OCI-LY3 (cell line): ENCODE measurements around the gene LAIR1.

Source experiments
- H2AFZ ChIP-seq: fragments of 200-600, 300-600 bp; shearing (Covaris generic); 2 replicates; pipeline ENCODE4 v1.6.0; 2014; ENCODE audit warnings: antibody characterized with exemption, low read depth, low read length
- H3K27ac ChIP-seq: fragments of 200-600, 300-600 bp; sonication (generic); 2 replicates; pipeline ENCODE4 v1.5.1; 2014; ENCODE audit warnings: mild to moderate bottlenecking, low read length, moderate library complexity, mixed read lengths
- H3K27me3 ChIP-seq: fragments of 200-600, 300-600 bp; sonication (generic); 2 replicates; pipeline ENCODE4 v1.6.1; 2014; ENCODE audit warnings: low read depth, low read length, mixed read lengths
- H3K36me3 ChIP-seq: fragments of 200-600, 300-600 bp; sonication (generic); replicated peaks from 2 replicates; pipeline ENCODE3; 2014; ENCODE audit warnings: low read depth, low read length, mixed read lengths
- H3K4me1 ChIP-seq: fragments of 300-600, 200-600 bp; sonication (generic); 2 replicates; pipeline ENCODE4 v1.6.1; 2014; ENCODE audit warnings: low read length, mixed read lengths
- H3K4me2 ChIP-seq: fragments of 200-600, 300-600 bp; sonication (generic); 2 replicates; pipeline ENCODE4 v1.6.1; 2014; ENCODE audit warnings: low read length, mixed read lengths
- H3K4me3 ChIP-seq: fragments of 300-600, 200-600 bp; sonication (generic); 2 replicates; pipeline ENCODE4 v1.5.1; 2014; ENCODE audit warnings: antibody characterized with exemption, mild to moderate bottlenecking, low read length, moderate library complexity
- H3K79me2 ChIP-seq: fragments of 300-600, 200-600 bp; shearing (Covaris generic); 2 replicates; pipeline ENCODE4 v1.6.1; 2014; ENCODE audit warnings: mild to moderate bottlenecking, low read length, mixed read lengths
- H3K9ac ChIP-seq: fragments of 300-600, 200-600 bp; shearing (Covaris generic); 2 replicates; pipeline ENCODE4 v1.6.0; 2014; ENCODE audit warnings: mild to moderate bottlenecking, low read length, moderate library complexity
- H3K9me3 ChIP-seq: fragments of 200-600, 300-600 bp; shearing (Covaris generic); 2 replicates; pipeline ENCODE4 v1.6.1; 2014; ENCODE audit warnings: low read length, mixed read lengths; ENCODE audit not compliant: insufficient read depth
- H4K20me1 ChIP-seq: fragments of 200-600, 300-600 bp; sonication (generic); 2 replicates; pipeline ENCODE4 v1.6.1; 2016; ENCODE audit warnings: low read length, mixed read lengths; ENCODE audit not compliant: insufficient read depth
- CTCF ChIP-seq: fragments of 200-600, 300-600 bp; sonication (generic); IDR thresholded peaks from 2 replicates; pipeline ENCODE4 v1.5.1; 2014; ENCODE audit warnings: antibody characterized with exemption, low read length, low read depth
- EZH2phosphoT487 ChIP-seq: fragments of 200-600 bp; shearing (Covaris generic); IDR thresholded peaks from 2 replicates; pipeline ENCODE4 v1.6.1; 2018; ENCODE audit warnings: antibody characterized with exemption, mixed run types, low read depth

Gene LAIR1

GRCh38 chr19:54311486-54311885 is 53.2 kb downstream of the LAIR1 start:
- no peak overlapping the region for H3K4me3 ChIP-seq
- H3K9me3 ChIP-seq: no peaks in the 10 kb centered on the region
- peaks cover 12% of the 10 kb centered on the region for H3K4me1 ChIP-seq
- H4K20me1 ChIP-seq: no peaks in the 10 kb centered on the region
- no peak overlapping the region for H3K9ac ChIP-seq
- H2AFZ ChIP-seq: no peak overlapping the region
- H3K36me3 ChIP-seq: no peaks in the 10 kb centered on the region
- no peak overlapping the region for H3K27ac ChIP-seq
- H3K27me3 ChIP-seq: peaks cover 51% of the 10 kb centered on the region
- no peaks in the 10 kb centered on the region for H3K79me2 ChIP-seq
- TF ChIP-seq EZH2phosphoT487 (no peak), CTCF (peak; percentile 5; the same call in 1 of the 2 replicates)
- no peak overlapping the region for H3K4me2 ChIP-seq

- Histone ChIP-seq H3K9me3 (no peaks in the 10 kb centered on the region), H3K9ac (no peak overlapping the region), H3K79me2 (no peaks in the 10 kb centered on the region), H3K36me3 (no peaks in the 10 kb centered on the region), H3K27me3 (peaks cover 49% of the 10 kb centered on the region), H4K20me1 (no peaks in the 10 kb centered on the region), H3K4me2 (no peak overlapping the region), H3K27ac (no peak overlapping the region), H3K4me3 (no peak overlapping the region), H2AFZ (no peak overlapping the region), H3K4me1 (peaks cover 12% of the 10 kb centered on the region)
- TF ChIP-seq EZH2phosphoT487 (no peak), CTCF (no peak)
These were observed 54.2 kb downstream of the LAIR1 start for GRCh38 chr19:54310543-54310942.

GRCh38 chr19:54309811-54310210 is 54.9 kb downstream of the LAIR1 start:
- H3K4me2 ChIP-seq: no peak overlapping the region
- peaks cover 12% of the 10 kb centered on the region for H3K4me1 ChIP-seq
- H3K36me3 ChIP-seq: no peaks in the 10 kb centered on the region

GRCh38 chr19:54307389-54308020 is 57.2 kb downstream of the LAIR1 start:
- Histone ChIP-seq H3K36me3 (no peaks in the 10 kb centered on the region), H3K4me3 (no peak overlapping the region), H3K27ac (no peak overlapping the region), H3K4me1 (peaks cover 7% of the 10 kb centered on the region), H3K4me2 (no peak overlapping the region), H3K79me2 (no peaks in the 10 kb centered on the region), H3K27me3 (peaks cover 55% of the 10 kb centered on the region), H4K20me1 (no peaks in the 10 kb centered on the region), H3K9me3 (no peaks in the 10 kb centered on the region), H2AFZ (no peak overlapping the region), H3K9ac (no peak overlapping the region)
- no peak for TF ChIP-seq CTCF
- no peak for TF ChIP-seq EZH2phosphoT487

More at GRCh38 chr19:54309811-54310210, 54.9 kb downstream of the LAIR1 start:
- TF ChIP-seq CTCF: no peak
- no peak for TF ChIP-seq EZH2phosphoT487
- Histone ChIP-seq H3K9ac (no peak overlapping the region), H3K27me3 (peaks cover 56% of the 10 kb centered on the region), H2AFZ (no peak overlapping the region), H3K79me2 (no peaks in the 10 kb centered on the region), H4K20me1 (no peaks in the 10 kb centered on the region), H3K9me3 (no peaks in the 10 kb centered on the region), H3K27ac (no peak overlapping the region), H3K4me3 (no peak overlapping the region)
